ENCODE results near the gene FNDC11.

The FNDC11 gene

GRCh38 chr20:63533388-63533787 is 20.6 kb upstream of the FNDC11 start:
- ATAC-seq (ENCODE audit: low read depth) (no peak), DNase-seq (ENCODE audit: low spot score) (peak; percentile 84)
- Histone ChIP-seq H3K4me1 (ENCODE audit: insufficient read depth, poor library complexity, severe bottlenecking) (peaks cover 29% of the 10 kb centered on the region), H3K27ac (ENCODE audit: poor library complexity, severe bottlenecking) (peak overlapping the region; percentile 75), H3K27me3 (ENCODE audit: insufficient read depth, poor library complexity, severe bottlenecking) (no peaks in the 10 kb centered on the region), H3K36me3 (ENCODE audit: low read depth) (peaks cover 20% of the 10 kb centered on the region), H3K4me3 (ENCODE audit: severe bottlenecking) (no peak overlapping the region), H3K9me3 (ENCODE audit: severe bottlenecking) (no peaks in the 10 kb centered on the region)
- no peak for TF ChIP-seq CTCF (IDR thresholded peaks at IDR 0.05; ENCODE audit: poor library complexity, severe bottlenecking)

- DNase-seq (ENCODE audit: low spot score) = peak; percentile 100
Observed at GRCh38 chr20:63533871-63534393, 20.0 kb upstream of the FNDC11 start.

GRCh38 chr20:63534427-63534830 is 19.5 kb upstream of the FNDC11 start:
- peaks cover 30% of the 10 kb centered on the region for H3K4me1 ChIP-seq (ENCODE audit: insufficient read depth, poor library complexity, severe bottlenecking)
- ATAC-seq (ENCODE audit: low read depth) (peak; percentile 0; the same call in 2 of the 3 replicates), DNase-seq (ENCODE audit: low spot score) (no peak)

More at GRCh38 chr20:63533871-63534393, 20.0 kb upstream of the FNDC11 start:
- TF ChIP-seq CTCF (IDR thresholded peaks at IDR 0.05; ENCODE audit: poor library complexity, severe bottlenecking) = no peak
- Histone ChIP-seq H3K9me3 (ENCODE audit: severe bottlenecking) (no peaks in the 10 kb centered on the region), H3K27me3 (ENCODE audit: insufficient read depth, poor library complexity, severe bottlenecking) (no peaks in the 10 kb centered on the region), H3K27ac (ENCODE audit: poor library complexity, severe bottlenecking) (peak overlapping the region; percentile 75), H3K4me3 (ENCODE audit: severe bottlenecking) (no peak overlapping the region), H3K36me3 (ENCODE audit: low read depth) (peaks cover 15% of the 10 kb centered on the region), H3K4me1 (ENCODE audit: insufficient read depth, poor library complexity, severe bottlenecking) (peaks cover 30% of the 10 kb centered on the region)
- peak; percentile 43 for ATAC-seq (ENCODE audit: low read depth)

DNA sequence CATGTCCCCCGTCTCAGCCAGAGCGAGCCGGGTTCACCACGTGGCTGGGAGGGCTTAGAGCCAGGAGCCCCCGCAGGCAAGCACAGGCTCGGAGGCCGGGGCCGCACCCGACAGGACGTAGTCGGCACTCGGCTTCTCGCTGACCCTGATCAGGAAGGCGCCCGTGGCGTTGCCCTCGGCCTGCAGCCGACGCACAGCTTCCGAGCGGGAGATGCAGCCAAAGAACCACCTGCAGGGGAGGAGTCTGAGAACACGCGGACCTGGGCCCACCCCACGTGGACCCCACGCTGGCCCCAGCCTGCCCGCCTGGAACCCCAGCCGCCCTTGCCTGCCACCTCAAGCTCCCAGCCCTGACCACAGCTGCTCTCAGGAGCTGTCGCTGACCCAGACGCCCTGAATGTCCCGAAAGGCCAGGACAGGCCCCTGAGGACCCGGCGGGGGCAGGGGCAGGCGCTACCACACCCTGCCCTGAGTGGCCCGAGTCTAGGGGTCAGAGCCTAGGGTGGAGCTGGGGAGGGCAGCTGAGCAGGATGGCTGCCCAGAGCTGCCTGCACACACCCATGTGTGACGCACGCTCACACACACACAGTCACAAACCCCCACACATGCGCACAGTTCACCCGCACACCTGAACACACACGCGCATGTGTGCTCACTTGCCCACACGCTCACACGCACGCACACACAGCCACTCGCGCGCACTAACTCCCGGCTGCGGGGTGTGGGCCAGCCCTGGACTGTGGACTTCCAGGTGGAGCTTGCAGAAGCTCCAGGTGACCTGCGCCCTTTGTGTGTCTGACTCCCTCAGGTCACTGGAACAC is 18.9 kb upstream of the FNDC11 start:
- Histone ChIP-seq H3K27ac (ENCODE audit: poor library complexity, severe bottlenecking) (peak overlapping the region; percentile 75), H3K4me1 (ENCODE audit: insufficient read depth, poor library complexity, severe bottlenecking) (peaks cover 30% of the 10 kb centered on the region), H3K4me3 (ENCODE audit: severe bottlenecking) (no peak overlapping the region), H3K9me3 (ENCODE audit: severe bottlenecking) (no peaks in the 10 kb centered on the region), H3K36me3 (ENCODE audit: low read depth) (peaks cover 5% of the 10 kb centered on the region), H3K27me3 (ENCODE audit: insufficient read depth, poor library complexity, severe bottlenecking) (no peaks in the 10 kb centered on the region)
- DNase-seq (ENCODE audit: low spot score) (peak; percentile 92), ATAC-seq (ENCODE audit: low read depth) (no peak)
- no peak for TF ChIP-seq CTCF (IDR thresholded peaks at IDR 0.05; ENCODE audit: poor library complexity, severe bottlenecking)

More at GRCh38 chr20:63534427-63534830, 19.5 kb upstream of the FNDC11 start:
- H3K9me3 ChIP-seq (ENCODE audit: severe bottlenecking) = no peaks in the 10 kb centered on the region
- no peak for TF ChIP-seq CTCF (IDR thresholded peaks at IDR 0.05; ENCODE audit: poor library complexity, severe bottlenecking)
- H3K27me3 ChIP-seq (ENCODE audit: insufficient read depth, poor library complexity, severe bottlenecking) = no peaks in the 10 kb centered on the region
- peak overlapping the region; percentile 75 for H3K27ac ChIP-seq (ENCODE audit: poor library complexity, severe bottlenecking)
- H3K4me3 ChIP-seq (ENCODE audit: severe bottlenecking) = no peak overlapping the region
- peaks cover 10% of the 10 kb centered on the region for H3K36me3 ChIP-seq (ENCODE audit: low read depth)
